OCI-LY1 (cell line): ENCODE data around the gene ELAVL3.
"Not testable (repeated sequence)": the region's sequence is repeated elsewhere in the genome, so short reads cannot be mapped to it uniquely, and the experiment has no call there.

Experiments
- H2AFZ ChIP-seq: fragments of 200-600 bp; sonication (generic), shearing (Covaris generic); 2 replicates; pipeline ENCODE4 v1.6.0; 2014; ENCODE audit warnings: antibody characterized with exemption, mild to moderate bottlenecking, low read length
- H3F3A ChIP-seq: fragments of 200-600 bp; sonication (generic), shearing (Covaris generic); 2 replicates; pipeline ENCODE4 v1.6.0; 2014; ENCODE audit warnings: mild to moderate bottlenecking, antibody characterized with exemption, low read length, moderate library complexity; ENCODE audit not compliant: insufficient read depth
- H3K27ac ChIP-seq: fragments of 200-600 bp; sonication (generic); 2 replicates; pipeline ENCODE4 v1.5.1; 2014; ENCODE audit warnings: low read length, mixed run types, mild to moderate bottlenecking, low read depth; ENCODE audit not compliant: poor library complexity, severe bottlenecking
- H3K27me3 ChIP-seq: fragments of 200-600 bp; sonication (generic); 2 replicates; pipeline ENCODE4 v1.6.0; 2014; ENCODE audit warnings: antibody characterized with exemption, mild to moderate bottlenecking, low read length, moderate library complexity; ENCODE audit not compliant: insufficient read depth
- H3K36me3 ChIP-seq: fragments of 200-600 bp; sonication (generic); 2 replicates; pipeline ENCODE4 v1.6.1; 2014; ENCODE audit warnings: mild to moderate bottlenecking, antibody characterized with exemption, low read length, moderate library complexity, mixed read lengths; ENCODE audit not compliant: insufficient read depth
- H3K4me1 ChIP-seq: fragments of 200-600 bp; sonication (generic); 2 replicates; pipeline ENCODE4 v1.5.1; 2014; ENCODE audit warnings: mild to moderate bottlenecking, low read length, moderate library complexity; ENCODE audit not compliant: insufficient read depth, severe bottlenecking
- H3K4me2 ChIP-seq: fragments of 200-600 bp; sonication (generic), shearing (Covaris generic); 2 replicates; pipeline ENCODE4 v1.6.1; 2014; ENCODE audit warnings: low read length
- H3K4me3 ChIP-seq: fragments of 200-600 bp; sonication (generic); 2 replicates; pipeline ENCODE4 v1.5.1; 2014; ENCODE audit warnings: low read length, low read depth, mild to moderate bottlenecking, mixed read lengths; ENCODE audit not compliant: poor library complexity, severe bottlenecking
- H3K79me2 ChIP-seq: fragments of 200-600 bp; shearing (Covaris generic); 2 replicates; pipeline ENCODE4 v1.6.1; 2016; ENCODE audit warnings: mixed run types, low read length, mixed read lengths; ENCODE audit not compliant: insufficient read depth
- H3K9ac ChIP-seq: fragments of 200-600 bp; sonication (generic), shearing (Covaris generic); 2 replicates; pipeline ENCODE4 v1.6.1; 2014; ENCODE audit warnings: mild to moderate bottlenecking, low read length, mixed read lengths
- H3K9me2 ChIP-seq: fragments of 200-600 bp; sonication (generic), shearing (Covaris generic); 2 replicates; pipeline ENCODE4 v1.6.1; 2014; ENCODE audit warnings: low read depth, mild to moderate bottlenecking, low read length, mixed read lengths
- H3K9me3 ChIP-seq: fragments of 200-600 bp; shearing (Covaris generic); 2 replicates; pipeline ENCODE4 v1.6.1; 2014; ENCODE audit warnings: low read length, mixed read lengths
- H4K20me1 ChIP-seq: fragments of 200-600 bp; sonication (generic), shearing (Covaris generic); 2 replicates; pipeline ENCODE4 v1.6.0; 2016; ENCODE audit warnings: mild to moderate bottlenecking, low read length; ENCODE audit not compliant: insufficient read depth
- CTCF ChIP-seq: fragments of 200-600 bp; sonication (generic), shearing (Covaris generic); IDR thresholded peaks from 2 replicates; pipeline ENCODE4 v1.5.1; 2017; ENCODE audit warnings: mild to moderate bottlenecking, antibody characterized with exemption, low read length, moderate library complexity, mixed read lengths
- EZH2 ChIP-seq: fragments of 200-600 bp; sonication (generic), shearing (Covaris generic); IDR thresholded peaks from 2 replicates; pipeline ENCODE4 v1.8.0; 2017; ENCODE audit warnings: borderline replicate concordance, mixed run types, mild to moderate bottlenecking, antibody characterized with exemption, low read length, moderate library complexity, mixed read lengths

ELAVL3 gene

GRCh38 chr19:11457831-11458230, 23.0 kb downstream of the ELAVL3 start:
- Histone ChIP-seq H2AFZ (no peak overlapping the region), H3K27me3 (0 out of 2 replicates have a peak, but pooled peaks cover 9% of the 10 kb centered on the region), H3K36me3 (no peaks in the 10 kb centered on the region), H4K20me1 (no peaks in the 10 kb centered on the region), H3K4me3 (no peak overlapping the region), H3K4me2 (no peak overlapping the region), H3K9ac (no peak overlapping the region), H3F3A (no peaks in the 10 kb centered on the region), H3K4me1 (peaks cover 9% of the 10 kb centered on the region), H3K79me2 (no peaks in the 10 kb centered on the region), H3K27ac (no peak overlapping the region), H3K9me2 (no peaks in the 10 kb centered on the region), H3K9me3 (no peaks in the 10 kb centered on the region)
- TF ChIP-seq CTCF (no peak), EZH2 (no peak)

GRCh38 chr19:11457115-11457514, 23.7 kb downstream of the ELAVL3 start:
- H3K27ac ChIP-seq: no peak overlapping the region
- no peak overlapping the region for H2AFZ ChIP-seq
- TF ChIP-seq CTCF (no peak), EZH2 (no peak)
- H3K9ac ChIP-seq: no peak overlapping the region
- no peaks in the 10 kb centered on the region for H3K9me2 ChIP-seq
- H3K4me1 ChIP-seq: peaks cover 10% of the 10 kb centered on the region
- 0 out of 2 replicates have a peak, but pooled peaks cover 9% of the 10 kb centered on the region for H3K27me3 ChIP-seq
- H3F3A ChIP-seq: no peaks in the 10 kb centered on the region
- H3K4me2 ChIP-seq: no peak overlapping the region
- no peak overlapping the region for H3K4me3 ChIP-seq
- H3K9me3 ChIP-seq: no peaks in the 10 kb centered on the region
- no peaks in the 10 kb centered on the region for H3K36me3 ChIP-seq
- no peaks in the 10 kb centered on the region for H4K20me1 ChIP-seq
- no peaks in the 10 kb centered on the region for H3K79me2 ChIP-seq

GRCh38 chr19:11456659-11457058, 24.2 kb downstream of the ELAVL3 start:
- Histone ChIP-seq H3K9ac (no peak overlapping the region), H3K4me3 (no peak overlapping the region), H3K9me2 (no peaks in the 10 kb centered on the region), H3K79me2 (no peaks in the 10 kb centered on the region), H4K20me1 (no peaks in the 10 kb centered on the region), H3K27me3 (0 out of 2 replicates have a peak, but pooled peaks cover 9% of the 10 kb centered on the region), H3F3A (no peaks in the 10 kb centered on the region), H2AFZ (no peak overlapping the region), H3K36me3 (no peaks in the 10 kb centered on the region), H3K4me2 (no peak overlapping the region), H3K9me3 (no peaks in the 10 kb centered on the region), H3K27ac (no peak overlapping the region), H3K4me1 (peaks cover 14% of the 10 kb centered on the region)
- no peak for TF ChIP-seq CTCF
- no peak for TF ChIP-seq EZH2

GRCh38 chr19:11455233-11455554, 25.7 kb downstream of the ELAVL3 start:
- H3K4me2 ChIP-seq, H3K79me2 ChIP-seq, H3K36me3 ChIP-seq, H2AFZ ChIP-seq, H3K9me2 ChIP-seq, H4K20me1 ChIP-seq, H3K27ac ChIP-seq, H3K9ac ChIP-seq, H3K4me3 ChIP-seq, H3F3A ChIP-seq, H3K9me3 ChIP-seq, H3K27me3 ChIP-seq: not testable (repeated sequence)
- H3K4me1 ChIP-seq: peaks cover 14% of the 10 kb centered on the region
